GM21717 (cell line): ENCODE data around the gene TK1.
A peak's percentile ranks its signal among the peaks of the same experiment; 100 is the strongest.
"Not testable (repeated sequence)": the region's sequence is repeated elsewhere in the genome, so short reads cannot be mapped to it uniquely, and the experiment has no call there.

Experiments used
- ATAC-seq: cut with Tn5 transposase; IDR thresholded peaks from one replicate; pipeline ENCODE4 v1.9.1; 2021; ENCODE audit warnings: mild to moderate bottlenecking, moderate library complexity; ENCODE audit not compliant: unreplicated experiment

TK1 gene

DNA sequence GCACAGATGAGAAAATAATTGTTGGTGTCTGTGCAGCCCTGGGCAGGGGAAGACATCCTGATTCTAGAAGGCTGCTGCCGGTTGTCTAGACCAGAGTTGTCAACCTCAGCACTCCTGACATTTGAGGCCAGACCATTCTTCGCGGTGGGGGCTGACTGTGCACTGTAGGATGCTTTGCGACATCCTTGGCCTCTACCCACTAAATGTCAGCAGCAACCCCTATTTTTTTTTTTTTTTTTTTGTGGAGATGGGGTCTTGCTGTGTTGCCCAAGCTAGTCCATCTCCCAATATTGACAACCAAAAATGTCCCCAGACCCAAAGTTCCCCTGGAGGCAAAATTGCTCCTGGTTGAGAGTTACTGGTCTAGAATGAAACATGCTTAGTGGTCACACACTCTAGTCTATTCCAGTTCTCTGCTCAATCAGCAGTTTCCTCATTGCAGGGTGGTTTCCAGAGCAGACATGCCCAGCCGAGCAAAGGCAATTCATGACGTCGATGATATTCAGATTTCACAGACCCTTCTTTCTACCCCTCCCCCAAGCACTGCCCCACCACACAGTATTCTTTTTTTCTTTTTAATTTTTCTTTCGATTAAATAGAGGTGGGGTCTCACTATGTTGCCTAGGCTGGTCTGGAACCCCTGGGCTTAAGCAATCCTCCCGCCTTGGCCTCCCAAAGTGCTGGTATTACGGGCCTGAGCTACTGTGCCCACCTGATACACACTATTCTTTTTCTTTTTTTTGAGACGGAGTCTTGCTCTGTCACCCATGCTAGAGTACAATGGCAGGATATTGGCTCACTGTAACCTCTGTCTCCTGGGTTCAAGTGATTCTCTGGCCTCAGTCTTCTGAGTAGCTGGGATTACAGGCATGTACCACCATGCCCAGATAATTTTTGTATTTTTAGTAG lies 31.7 kb downstream of the TK1 start:
- ATAC-seq, result peak; percentile 56

DNA sequence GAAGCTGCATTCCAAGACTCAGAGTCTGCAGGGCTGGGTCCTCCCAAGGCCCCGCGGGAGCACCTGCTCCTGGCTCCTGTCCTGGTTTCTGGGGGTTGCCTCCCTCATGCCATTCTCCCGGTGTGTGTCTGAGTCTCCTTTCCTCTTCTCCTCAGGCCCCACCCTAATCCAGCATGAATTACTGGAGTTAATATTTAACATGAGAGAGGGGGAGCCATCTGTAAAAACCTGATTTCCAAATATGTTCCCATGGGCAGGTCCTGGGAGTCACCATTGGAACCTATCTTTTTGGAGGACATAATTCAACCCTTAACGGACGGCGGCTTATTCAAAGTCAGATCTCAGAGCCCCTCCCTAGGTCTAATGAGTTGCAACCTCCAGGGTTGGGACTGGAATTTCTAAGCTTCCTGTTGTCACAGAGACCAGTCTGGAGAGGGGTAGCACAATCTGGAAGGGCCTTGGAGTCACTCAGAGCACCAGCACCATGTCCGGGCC lies 35.3 kb downstream of the TK1 start:
- no peak for ATAC-seq

DNA sequence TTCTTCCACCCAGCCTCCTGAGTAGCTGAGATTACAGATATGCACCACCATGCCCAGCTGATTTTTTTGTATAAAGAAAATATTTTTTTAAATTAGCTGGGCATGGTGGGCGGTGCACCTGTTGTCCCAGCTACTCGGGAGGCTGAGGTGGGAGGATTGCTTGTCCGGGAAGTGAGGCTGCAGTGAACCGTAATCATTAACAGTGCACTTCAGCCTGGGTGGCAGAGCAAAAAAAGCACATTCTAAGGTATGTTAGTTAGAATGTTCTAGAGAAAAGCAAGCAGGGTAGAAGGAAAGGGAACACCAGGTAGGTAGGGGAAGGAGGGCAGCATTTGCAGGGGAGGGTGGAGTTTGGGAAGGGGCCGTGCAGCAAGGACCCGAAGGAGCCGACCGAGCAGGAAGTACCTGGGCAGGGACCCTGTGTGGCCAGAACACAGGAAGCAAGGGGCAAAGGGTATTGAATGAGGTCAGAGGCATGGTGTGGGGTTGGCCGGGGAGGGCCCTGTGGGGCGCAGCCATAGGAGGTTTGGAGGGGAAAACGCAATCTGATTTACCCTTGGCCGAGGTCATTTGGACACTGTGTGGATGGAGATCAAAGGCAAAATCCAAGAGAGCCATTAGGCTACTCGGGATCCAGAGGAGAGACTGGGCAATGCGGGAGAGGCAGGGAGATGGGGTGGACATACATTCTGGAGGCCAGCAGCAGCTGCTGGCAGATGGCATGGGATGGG lies 38.4 kb downstream of the TK1 start:
- no peak for ATAC-seq

DNA sequence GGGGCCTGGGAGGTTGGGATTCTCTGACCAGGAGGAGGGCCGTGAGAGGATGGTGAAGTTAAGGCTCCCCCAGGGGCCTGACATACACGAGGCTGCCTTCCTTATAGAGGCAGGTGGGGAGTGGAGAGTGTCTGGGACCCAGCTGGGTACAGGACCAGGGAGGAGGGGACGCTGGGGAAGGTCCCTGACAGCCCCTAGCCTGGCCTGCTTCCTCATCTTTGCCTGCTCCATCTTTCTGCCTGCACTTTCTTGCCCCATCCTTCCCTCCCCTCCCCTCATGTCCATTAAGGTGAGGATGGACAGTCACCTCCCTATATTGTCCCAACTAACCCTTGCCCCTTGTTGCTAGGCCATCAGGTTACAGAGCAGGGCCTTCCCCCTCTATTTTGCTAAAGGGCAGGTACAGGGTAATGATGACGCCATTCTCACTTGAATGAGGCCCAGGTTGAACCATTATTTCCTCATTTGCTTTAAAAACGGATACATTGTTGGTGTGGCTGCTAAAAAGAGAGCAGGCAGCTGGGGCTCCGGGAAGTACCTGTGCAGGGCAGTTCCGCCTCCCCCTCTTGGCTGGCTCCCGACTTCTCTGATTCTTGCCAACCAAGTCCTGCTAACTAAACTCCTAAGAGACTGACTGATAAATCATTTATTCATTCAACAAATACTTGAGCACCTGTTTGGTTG lies 39.4 kb downstream of the TK1 start:
- ATAC-seq, result no peak

DNA sequence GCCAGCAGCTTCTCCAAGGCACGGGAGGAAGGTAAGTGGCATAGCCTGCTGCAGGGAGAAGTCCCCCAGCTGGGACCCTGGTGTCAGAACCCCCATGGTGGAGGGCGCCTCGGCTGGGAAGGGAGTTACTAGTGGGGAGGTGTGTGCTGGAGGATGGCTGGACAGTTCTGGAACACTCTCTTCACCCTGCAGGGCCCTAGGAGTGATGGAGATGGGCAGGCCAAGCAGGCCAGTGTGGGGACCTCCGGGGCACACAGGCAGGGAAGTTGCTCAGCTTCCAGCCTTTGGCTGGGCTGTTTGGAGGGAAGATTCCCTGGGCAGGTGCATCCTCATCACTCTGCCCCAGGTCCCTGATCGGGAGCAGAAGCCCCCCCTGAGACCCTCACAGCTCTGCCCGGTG lies 40.0 kb downstream of the TK1 start:
- no peak for ATAC-seq

DNA sequence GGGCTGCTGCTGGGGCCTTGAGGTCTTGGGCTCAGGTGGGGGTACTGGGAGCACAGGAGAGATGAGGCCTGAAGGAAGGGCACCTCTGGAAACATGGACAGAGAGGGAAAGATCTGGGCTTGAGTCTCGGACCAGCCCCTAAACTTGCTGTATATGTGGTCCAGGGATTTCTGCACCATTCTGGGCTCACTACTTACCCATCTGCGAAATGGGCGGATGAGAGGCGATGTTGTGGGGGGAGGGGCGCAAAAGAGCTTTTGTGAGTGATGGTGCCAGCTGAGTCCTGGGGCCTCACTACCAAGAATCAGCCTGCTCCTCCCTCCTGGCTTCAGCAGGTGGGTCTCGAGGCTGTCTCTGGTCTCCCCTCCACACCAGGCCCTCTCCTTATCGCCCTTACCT lies 40.4 kb downstream of the TK1 start:
- ATAC-seq, result no peak

DNA sequence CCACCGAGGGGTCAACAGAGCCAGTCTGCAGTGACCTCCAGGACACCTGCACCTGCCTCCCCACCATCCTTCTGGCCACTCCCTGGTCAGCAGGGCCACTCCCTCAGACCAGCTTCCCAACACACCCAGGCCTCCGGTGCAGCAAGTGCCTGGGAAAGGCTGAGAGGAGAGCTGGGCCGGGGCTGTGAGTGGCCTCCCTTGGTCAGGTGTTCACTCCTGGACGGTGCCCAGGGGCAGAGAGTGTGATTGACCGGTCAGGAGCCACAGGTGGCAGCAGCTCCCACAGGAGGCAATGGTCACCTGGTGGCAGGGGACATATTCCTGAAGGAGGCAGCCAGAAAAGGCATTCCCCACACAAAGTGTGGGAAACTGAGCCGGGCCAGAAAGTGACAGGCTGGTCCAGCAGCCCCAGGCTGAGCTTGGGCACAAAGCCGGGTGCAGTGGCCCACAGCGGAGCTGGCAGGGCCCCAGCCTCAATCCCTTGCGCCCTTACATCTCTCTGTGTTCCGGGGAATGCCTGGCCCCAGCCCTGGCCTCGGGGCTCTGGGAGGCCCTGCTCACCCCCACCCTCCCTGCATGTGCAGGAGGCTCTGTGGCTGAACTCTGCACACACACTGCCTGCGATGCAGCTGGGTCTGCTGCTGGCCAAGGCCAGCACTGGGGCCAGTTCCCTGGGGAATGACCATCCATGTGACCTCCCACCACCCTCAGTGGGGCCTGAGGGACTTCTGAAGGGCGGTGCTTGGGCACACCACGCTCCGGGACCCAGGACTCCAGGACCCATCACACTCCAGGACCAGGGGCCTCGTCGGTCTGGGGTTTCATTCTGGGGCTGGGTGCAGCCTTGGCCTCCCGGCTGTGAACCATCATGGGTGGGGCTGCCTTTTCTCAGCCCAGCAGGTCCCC lies 41.9 kb downstream of the TK1 start:
- no peak for ATAC-seq

DNA sequence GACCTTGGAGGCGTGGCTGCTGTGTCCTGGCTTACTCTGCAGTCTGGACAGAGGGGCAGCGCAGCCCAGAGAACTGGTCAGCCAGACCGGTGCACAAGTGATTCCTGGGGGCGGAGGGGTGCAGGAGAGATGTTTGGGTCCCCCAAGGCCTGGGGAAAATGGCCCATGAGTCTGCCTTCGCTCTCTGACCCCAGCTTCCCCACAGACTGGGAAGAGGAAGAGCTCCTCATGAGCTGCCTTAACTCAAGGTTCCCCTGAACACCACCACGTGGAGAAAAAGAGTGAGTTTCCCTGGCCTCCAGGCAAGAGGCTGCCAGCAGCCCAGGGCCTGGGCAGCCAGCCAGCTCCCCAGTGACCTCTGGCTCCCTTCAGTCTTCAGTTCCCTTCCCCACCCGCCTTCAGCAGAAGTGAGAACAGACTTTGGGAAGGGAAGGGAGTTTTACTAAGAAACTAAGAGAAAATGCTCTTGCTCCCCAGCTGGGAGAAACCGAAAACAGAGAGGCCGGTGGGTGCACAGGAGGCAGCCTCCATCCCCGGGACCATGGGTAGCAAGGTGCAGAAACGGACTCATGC lies 42.6 kb downstream of the TK1 start:
- no peak for ATAC-seq

DNA sequence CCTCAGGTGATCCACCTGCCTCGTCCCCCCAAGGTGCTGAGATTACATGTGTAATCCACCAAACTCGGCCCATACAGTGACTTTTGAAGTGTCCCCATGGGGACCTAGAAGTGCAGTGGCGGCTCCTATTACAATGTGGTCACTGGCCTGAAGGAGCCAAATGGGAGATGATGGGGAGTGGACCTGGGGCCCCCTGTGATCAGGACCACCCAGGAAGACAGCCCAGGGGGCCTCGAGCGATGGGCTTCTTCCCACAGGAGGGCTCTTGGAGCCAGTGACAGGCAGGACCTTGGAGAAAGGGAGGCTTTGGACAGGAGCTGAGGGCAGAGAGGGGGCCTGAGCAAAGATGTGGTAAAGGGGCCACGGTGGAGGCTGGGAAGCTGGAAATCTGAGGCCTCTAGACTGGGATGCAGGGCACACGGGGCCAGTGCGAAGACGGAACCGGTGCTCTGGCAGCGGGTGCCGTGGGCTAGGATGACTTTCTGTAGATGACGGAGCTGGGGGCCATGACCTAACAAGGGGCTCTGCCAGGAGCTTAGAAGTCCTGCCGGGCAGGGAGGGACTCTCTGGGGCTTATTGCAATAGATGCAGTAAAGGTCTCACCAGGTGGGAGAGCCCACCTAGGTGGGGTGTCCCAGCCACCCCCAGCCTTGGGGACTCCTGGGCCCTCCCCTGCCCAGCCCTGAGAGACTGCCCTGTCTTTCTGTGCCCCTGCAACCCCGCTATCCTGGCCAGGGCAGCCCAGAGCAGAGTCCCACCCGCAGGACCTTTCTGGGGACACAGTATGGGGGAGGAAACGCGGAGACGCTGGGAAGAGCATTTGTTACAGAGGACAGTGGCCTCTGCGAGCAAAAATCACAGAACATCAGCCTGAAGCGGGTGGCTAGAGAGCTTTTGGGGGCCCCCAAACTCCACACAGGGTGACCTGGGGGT lies 43.4 kb downstream of the TK1 start:
- no peak for ATAC-seq

DNA sequence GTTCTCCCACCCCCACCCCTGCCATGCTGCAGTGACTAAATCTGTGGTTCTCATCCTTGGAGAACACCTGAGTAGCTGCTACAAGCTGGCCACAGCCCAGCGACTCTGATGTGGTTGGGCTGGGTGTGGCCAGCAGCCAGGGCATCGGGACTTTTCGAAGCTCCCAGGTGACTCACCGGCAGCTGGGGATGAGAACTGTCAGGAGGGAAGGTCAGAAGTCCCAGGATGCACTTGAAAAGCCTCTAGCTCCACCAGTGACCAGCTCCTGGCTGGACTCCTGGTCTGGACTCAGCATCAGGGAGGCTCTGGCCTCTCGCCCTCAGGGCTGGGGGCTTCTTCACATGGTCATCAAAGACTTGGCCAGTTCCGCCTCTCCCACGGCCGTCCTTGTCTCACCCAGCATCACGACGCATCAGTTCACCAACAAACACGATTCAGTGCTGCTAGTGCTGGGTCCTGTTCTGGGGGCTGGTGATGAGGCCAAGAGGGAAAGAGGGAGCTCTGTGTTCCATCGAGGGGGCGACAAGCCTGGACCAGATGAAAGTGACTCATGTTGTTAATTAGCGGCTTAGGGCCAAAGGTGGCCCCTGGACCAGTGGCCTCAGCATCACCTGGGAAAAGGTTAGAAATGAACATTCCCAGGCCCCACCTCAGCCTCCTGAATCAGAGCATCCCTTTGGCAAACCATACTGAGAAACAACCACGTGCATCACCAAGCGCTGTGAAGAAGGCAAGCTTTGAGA lies 44.6 kb downstream of the TK1 start:
- ATAC-seq, result no peak

DNA sequence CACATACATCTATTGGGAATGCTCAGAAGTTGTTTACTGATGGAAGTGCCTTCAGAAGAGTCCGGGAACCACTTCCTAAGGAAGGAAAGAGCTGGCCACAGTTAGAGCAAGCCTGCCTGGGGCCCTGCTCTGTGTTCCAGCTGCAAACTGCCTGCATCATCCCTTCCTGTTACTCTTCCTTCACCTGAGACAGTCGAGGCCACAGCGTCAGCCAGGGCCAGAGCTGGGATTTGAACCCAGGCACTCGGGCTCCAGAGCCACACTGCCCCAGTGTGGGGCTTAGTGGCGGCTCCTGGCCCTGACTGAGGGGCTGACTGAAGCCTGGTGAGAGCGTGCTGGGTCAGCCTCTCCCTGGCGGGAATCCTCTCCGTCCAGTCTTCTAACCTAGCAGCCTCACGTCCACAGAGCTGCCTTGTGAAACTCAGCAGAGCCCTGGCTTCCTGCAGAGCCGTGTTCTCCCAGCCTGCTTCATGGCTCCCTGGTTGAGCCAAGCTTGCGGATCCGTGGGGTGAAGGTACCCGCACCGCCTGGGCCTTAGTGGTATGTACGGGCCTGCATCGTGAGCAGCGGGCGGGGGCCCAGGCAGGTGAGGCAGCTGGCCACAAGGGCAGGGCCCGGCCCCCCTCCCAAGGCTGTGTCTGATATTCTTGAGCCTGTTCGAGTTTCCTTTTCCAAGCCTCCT lies 45.3 kb downstream of the TK1 start:
- ATAC-seq, result no peak

DNA sequence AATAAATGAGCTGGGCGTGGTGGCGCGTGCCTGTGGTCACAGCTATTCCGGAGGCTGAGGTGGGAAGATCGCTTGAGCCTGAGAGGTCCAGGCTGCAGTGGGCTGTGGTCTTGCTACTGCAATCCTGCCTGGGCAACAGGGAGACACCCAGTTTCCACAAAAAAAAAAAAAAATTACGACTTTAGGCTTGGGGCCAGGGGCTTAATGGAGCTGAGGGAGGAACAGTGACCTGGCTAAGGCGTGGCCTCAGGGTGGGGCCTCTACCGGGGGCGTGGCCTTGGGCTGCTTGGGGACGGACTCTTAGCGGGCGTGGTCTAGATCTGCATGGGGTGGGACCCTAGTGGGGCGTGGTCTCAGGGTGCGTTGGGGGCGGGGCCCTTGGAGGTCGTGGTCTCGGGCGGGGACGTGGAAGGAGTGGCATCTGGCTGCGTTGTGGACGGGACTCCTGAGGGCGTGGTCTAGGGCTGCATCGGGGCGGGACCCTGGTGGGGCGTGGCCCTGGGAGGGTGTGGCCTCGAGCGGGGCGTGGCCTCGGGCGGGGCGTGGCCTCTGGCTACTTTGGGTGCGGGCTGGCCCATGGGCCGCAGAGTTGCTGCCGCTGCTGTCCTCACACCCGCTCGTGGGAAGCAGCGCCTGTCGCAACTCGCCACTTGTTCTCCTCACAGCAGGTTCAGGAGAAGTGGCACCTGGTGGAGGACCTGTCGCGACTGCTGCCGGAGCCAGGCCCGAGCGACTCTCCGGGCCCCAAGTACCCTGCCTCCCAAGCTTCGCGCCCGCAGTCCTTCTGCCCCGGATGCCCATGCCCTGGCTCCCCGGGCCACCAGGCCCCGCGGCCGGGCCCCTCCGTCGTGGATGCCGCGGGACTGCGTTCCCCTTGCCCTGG lies 46.4 kb downstream of the TK1 start:
- peak; percentile 55 for ATAC-seq

DNA sequence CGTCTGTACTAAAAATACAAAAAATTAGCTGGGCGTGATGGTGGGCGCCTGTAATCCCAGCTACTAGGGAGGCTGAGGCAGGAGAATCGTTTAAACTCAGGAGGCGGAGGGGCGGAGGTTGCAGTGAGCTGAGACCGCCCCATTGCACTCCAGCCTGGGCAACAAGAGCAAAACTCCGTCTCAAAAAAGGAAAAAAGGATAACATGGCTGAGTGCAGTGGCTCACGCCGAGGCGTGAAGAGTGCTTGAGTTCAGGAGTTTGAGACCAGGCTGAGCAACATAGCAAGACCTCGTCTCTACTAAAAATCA lies 47.0 kb downstream of the TK1 start:
- ATAC-seq, result not testable (repeated sequence)

DNA sequence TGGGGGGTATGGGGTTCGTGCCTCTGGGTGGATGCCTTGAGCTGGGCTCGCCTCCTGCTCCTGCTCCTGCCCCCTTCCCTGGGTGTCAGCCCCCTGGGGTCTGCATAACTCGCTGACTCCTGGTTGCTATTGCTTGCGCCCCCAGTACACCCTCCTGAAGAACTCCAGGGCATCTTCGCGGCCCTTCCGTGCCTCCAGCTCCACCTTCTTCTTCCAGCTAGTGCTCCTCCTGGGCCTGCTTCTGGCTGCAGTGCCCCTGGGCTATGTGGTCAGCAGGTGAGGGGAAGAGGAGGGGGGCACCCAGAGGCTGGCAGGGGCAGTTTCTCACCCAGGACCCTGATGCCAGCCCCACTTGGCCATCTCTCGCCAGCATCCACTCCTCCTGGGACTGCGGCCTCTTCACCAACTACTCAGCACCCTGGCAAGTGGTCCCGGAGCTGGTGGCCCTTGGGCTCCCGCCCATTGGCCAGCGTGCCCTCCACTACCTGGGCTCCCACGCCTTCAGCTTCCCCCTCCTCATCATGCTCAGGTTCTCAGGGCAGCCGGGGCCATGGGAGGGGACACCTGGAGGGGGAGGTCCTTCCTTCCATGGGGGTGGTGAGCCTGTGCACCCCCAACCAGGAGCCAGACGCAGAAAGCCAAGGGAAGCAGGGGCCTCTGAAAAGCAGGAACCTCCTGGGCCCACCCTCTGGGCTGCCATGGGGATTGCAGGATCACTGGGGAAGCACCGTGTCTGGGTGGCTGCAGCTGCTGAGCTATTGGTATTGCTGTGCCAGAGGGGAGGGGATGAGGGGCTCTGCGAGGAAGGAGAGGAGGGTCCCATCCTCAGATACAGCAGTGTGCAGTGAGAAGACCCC lies 48.4 kb downstream of the TK1 start:
- no peak for ATAC-seq

DNA sequence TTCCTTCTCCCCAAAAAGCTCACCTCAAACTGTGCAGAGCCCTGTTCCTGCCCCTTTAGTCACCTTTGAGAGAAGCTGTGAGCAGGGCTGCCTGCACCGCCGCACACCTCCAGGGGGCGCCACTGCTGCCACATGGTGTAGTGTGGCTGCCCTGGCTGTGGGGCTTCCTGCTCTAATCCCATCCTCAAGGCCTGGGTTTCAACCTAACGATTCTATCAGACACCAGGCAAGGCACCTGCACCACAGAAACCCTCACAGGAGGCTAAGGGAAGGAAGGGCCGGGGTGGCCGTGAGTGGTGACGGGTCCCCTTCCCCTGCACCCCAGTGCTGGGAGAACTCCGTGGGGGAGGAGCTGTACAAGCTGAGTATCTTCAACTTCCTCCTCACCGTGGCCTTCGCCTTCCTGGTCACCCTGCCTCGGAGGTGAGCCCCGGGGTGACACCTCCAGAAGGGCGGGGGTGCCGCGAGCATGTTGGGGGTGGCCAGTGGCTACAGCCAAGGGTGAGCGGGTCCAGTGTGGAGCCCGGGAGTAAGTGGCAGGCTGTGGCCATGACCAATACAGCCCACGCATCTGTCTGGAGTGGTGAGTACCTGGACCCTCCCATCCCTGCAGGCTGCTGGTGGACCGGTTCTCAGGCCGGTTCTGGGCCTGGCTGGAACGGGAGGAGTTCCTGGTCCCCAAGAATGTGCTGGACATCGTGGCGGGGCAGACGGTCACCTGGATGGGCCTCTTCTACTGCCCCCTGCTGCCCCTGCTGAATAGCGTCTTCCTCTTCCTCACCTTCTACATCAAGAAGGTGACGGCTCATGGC lies 49.3 kb downstream of the TK1 start:
- ATAC-seq, result no peak
